ENCODE data around the gene PAX2.

PAX2 gene

DNA sequence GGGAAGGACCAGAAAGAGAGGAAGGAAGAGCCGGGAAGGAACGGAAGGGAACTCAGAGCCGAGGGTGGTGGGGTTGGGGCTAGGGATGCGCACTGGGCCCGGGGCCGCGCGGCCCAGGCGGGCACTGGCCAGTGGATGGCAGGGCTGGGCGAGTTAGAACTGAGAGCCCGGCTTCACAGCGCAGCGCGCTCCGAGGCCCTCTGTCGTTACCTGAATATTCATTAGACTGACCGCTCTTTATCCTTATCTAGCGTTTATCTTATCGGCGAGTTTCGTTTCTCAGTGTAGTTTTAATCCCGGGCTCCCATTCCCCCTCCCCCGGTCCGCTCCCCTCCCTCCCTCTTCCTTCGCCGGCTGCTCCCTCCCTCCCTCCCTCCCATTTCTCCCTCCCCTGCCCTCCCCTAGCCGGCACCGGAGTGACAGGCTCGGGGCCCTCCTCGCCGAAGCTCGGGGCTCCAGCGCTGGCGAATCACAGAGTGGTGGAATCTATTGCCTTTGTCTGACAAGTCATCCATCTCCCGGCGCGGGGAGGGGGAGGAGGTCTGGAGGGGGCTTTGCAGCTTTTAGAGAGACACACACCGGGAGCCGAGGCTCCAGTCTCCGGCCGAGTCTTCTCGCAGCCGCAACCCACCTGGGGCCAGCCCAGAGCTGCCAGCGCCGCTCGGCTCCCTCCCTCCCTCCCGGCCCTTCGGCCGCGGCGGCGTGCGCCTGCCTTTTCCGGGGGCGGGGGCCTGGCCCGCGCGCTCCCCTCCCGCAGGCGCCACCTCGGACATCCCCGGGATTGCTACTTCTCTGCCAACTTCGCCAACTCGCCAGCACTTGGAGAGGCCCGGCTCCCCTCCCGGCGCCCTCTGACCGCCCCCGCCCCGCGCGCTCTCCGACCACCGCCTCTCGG is at the start of gene PAX2:
TSS of gene PAX2 (plus strand) at position 596 of the 895 bp plus-strand sequence. CDS start 679 bp downstream, outside the sequence.
- peak; percentile 25; the same call in 2 of the 3 replicates for ATAC-seq
- TF ChIP-seq TOX (CRISPR knock-in tag; IDR thresholded peaks at IDR 0.05; ENCODE audit: borderline replicate concordance) (no peak), ZFP3 (CRISPR knock-in tag; IDR thresholded peaks at IDR 0.05) (no peak), ZFP30 (CRISPR knock-in tag; IDR thresholded peaks at IDR 0.05) (no peak), GLIS3 (CRISPR knock-in tag; IDR thresholded peaks at IDR 0.05) (no peak), OSR1 (CRISPR knock-in tag; IDR thresholded peaks at IDR 0.05) (no peak), ZNF565 (CRISPR knock-in tag; conservative IDR thresholded peaks at IDR 0.05; ENCODE audit: low read depth) (no peak)
- TF ChIP-seq, protein P1, sequence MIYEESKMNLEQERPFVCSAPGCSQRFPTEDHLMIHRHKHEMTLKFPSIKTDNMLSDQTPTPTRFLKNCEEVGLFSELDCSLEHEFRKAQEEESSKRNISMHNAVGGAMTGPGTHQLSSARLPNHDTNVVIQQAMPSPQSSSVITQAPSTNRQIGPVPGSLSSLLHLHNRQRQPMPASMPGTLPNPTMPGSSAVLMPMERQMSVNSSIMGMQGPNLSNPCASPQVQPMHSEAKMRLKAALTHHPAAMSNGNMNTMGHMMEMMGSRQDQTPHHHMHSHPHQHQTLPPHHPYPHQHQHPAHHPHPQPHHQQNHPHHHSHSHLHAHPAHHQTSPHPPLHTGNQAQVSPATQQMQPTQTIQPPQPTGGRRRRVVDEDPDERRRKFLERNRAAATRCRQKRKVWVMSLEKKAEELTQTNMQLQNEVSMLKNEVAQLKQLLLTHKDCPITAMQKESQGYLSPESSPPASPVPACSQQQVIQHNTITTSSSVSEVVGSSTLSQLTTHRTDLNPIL (CRISPR knock-in tag; IDR thresholded peaks at IDR 0.05; ENCODE audit: low read depth): no peak
- TF ChIP-seq, protein P2, sequence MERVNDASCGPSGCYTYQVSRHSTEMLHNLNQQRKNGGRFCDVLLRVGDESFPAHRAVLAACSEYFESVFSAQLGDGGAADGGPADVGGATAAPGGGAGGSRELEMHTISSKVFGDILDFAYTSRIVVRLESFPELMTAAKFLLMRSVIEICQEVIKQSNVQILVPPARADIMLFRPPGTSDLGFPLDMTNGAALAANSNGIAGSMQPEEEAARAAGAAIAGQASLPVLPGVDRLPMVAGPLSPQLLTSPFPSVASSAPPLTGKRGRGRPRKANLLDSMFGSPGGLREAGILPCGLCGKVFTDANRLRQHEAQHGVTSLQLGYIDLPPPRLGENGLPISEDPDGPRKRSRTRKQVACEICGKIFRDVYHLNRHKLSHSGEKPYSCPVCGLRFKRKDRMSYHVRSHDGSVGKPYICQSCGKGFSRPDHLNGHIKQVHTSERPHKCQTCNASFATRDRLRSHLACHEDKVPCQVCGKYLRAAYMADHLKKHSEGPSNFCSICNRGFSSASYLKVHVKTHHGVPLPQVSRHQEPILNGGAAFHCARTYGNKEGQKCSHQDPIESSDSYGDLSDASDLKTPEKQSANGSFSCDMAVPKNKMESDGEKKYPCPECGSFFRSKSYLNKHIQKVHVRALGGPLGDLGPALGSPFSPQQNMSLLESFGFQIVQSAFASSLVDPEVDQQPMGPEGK (CRISPR knock-in tag; IDR thresholded peaks at IDR 0.05; ENCODE audit: borderline replicate concordance): no peak

DNA sequence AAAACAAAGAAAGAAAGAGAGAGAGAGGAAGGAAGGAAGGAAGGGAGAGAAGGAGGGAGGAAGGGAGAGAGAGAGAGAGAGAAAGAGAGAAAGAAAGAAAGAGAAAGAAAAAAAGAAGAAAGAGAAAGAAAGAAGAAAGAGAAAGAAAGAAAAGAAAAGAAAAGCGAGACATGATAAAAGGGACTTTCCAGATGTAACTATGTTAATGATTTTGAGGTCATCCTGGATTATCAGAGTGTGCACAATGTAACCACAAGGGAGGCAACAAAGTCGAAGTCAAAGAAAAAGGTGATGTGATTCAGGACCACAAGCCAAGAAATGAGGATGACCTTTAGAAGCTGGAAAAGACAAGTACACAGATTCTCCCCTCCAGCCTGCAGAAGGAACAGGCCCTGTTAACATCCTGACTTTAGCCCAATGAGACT is 48.9 kb upstream of the PAX2 start:
- TF ChIP-seq TOX (CRISPR knock-in tag; IDR thresholded peaks at IDR 0.05; ENCODE audit: borderline replicate concordance): no peak
- TF ChIP-seq CSDC2 (CRISPR knock-in tag; IDR thresholded peaks at IDR 0.05): no peak
- TF ChIP-seq ZNF70 (CRISPR knock-in tag; IDR thresholded peaks at IDR 0.05): no peak
- TF ChIP-seq BACH2 (CRISPR knock-in tag; IDR thresholded peaks at IDR 0.05; ENCODE audit: borderline replicate concordance): no peak
- TF ChIP-seq ISL1 (CRISPR knock-in tag; IDR thresholded peaks at IDR 0.05): no peak
- TF ChIP-seq, protein P3, sequence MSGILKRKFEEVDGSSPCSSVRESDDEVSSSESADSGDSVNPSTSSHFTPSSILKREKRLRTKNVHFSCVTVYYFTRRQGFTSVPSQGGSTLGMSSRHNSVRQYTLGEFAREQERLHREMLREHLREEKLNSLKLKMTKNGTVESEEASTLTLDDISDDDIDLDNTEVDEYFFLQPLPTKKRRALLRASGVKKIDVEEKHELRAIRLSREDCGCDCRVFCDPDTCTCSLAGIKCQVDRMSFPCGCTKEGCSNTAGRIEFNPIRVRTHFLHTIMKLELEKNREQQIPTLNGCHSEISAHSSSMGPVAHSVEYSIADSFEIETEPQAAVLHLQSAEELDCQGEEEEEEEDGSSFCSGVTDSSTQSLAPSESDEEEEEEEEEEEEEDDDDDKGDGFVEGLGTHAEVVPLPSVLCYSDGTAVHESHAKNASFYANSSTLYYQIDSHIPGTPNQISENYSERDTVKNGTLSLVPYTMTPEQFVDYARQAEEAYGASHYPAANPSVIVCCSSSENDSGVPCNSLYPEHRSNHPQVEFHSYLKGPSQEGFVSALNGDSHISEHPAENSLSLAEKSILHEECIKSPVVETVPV (CRISPR knock-in tag; IDR thresholded peaks at IDR 0.05): no peak
- TF ChIP-seq OSR1 (CRISPR knock-in tag; IDR thresholded peaks at IDR 0.05): no peak
- TF ChIP-seq, protein P4, sequence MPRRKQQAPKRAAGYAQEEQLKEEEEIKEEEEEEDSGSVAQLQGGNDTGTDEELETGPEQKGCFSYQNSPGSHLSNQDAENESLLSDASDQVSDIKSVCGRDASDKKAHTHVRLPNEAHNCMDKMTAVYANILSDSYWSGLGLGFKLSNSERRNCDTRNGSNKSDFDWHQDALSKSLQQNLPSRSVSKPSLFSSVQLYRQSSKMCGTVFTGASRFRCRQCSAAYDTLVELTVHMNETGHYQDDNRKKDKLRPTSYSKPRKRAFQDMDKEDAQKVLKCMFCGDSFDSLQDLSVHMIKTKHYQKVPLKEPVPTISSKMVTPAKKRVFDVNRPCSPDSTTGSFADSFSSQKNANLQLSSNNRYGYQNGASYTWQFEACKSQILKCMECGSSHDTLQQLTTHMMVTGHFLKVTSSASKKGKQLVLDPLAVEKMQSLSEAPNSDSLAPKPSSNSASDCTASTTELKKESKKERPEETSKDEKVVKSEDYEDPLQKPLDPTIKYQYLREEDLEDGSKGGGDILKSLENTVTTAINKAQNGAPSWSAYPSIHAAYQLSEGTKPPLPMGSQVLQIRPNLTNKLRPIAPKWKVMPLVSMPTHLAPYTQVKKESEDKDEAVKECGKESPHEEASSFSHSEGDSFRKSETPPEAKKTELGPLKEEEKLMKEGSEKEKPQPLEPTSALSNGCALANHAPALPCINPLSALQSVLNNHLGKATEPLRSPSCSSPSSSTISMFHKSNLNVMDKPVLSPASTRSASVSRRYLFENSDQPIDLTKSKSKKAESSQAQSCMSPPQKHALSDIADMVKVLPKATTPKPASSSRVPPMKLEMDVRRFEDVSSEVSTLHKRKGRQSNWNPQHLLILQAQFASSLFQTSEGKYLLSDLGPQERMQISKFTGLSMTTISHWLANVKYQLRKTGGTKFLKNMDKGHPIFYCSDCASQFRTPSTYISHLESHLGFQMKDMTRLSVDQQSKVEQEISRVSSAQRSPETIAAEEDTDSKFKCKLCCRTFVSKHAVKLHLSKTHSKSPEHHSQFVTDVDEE (CRISPR knock-in tag; IDR thresholded peaks at IDR 0.05): no peak
- TF ChIP-seq ZNF8 (CRISPR knock-in tag; IDR thresholded peaks at IDR 0.05): no peak
- TF ChIP-seq TCF4 (CRISPR knock-in tag; IDR thresholded peaks at IDR 0.05; ENCODE audit: borderline replicate concordance): no peak
- ATAC-seq: no peak

DNA sequence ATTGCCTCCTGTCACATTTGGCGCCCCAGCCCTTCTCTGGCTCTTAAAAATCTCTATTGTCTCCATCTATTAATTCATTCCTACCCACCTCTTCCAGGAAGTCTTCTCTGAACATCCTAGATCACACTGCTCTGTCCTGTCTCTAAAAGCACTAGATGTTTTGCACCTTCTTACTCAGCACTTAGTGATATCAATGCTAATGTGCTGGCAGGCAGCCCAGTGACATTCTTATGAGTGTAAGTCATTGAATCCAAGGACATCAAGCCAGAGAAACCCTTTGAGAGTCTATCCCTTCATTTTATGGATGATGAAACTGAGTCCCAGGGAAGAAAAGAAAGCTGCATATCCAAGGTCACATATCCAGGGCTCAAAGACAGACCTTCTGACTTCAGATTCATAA is 48.3 kb upstream of the PAX2 start:
- TF ChIP-seq ZFP3 (CRISPR knock-in tag; IDR thresholded peaks at IDR 0.05) (peak; percentile 37; the same call in 1 of the 2 replicates), ZNF565 (CRISPR knock-in tag; conservative IDR thresholded peaks at IDR 0.05; ENCODE audit: low read depth) (no peak)
- ATAC-seq: peak; percentile 64

DNA sequence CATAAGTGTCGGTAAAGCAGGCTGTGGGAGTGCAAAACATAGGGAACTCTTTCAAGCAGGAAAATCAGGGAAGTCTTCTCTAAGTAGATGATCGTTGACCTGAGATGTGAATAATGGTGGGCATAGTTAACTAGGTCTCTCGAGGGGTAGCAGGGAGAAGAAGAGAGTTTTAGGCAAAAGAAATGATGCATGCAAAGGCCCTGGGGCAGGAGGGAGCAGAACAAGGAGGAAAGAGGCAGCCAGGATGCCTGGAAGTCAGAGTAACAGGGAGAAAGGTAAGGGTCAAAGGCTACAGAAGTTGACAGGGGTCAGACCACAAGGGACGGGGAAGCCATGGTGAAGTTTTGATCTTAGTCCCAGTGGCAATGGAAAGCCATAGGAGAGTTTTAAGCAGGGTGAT is 47.8 kb upstream of the PAX2 start:
- TF ChIP-seq, protein P4 (CRISPR knock-in tag; IDR thresholded peaks at IDR 0.05): no peak
- TF ChIP-seq, protein P3 (CRISPR knock-in tag; IDR thresholded peaks at IDR 0.05): no peak
- TF ChIP-seq TCF4 (CRISPR knock-in tag; IDR thresholded peaks at IDR 0.05; ENCODE audit: borderline replicate concordance) (no peak), ZNF8 (CRISPR knock-in tag; IDR thresholded peaks at IDR 0.05) (no peak)
- TF ChIP-seq, protein P2 (CRISPR knock-in tag; IDR thresholded peaks at IDR 0.05; ENCODE audit: borderline replicate concordance): no peak
- TF ChIP-seq, protein P5, sequence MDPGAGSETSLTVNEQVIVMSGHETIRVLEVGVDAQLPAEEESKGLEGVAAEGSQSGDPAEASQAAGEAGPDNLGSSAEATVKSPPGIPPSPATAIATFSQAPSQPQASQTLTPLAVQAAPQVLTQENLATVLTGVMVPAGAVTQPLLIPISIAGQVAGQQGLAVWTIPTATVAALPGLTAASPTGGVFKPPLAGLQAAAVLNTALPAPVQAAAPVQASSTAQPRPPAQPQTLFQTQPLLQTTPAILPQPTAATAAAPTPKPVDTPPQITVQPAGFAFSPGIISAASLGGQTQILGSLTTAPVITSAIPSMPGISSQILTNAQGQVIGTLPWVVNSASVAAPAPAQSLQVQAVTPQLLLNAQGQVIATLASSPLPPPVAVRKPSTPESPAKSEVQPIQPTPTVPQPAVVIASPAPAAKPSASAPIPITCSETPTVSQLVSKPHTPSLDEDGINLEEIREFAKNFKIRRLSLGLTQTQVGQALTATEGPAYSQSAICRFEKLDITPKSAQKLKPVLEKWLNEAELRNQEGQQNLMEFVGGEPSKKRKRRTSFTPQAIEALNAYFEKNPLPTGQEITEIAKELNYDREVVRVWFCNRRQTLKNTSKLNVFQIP (CRISPR knock-in tag; IDR thresholded peaks at IDR 0.05; ENCODE audit: borderline replicate concordance, low read depth): no peak
- no peak for ATAC-seq

Measured in SK-N-SH treated with all-trans-retinoic acid at 6 μM for 48 hours (cell line).